ENCODE data around the gene NEIL3.

GRCh38 chr4:177315767-177316464, 6.2 kb downstream of the NEIL3 start:
- TF ChIP-seq, protein P1, sequence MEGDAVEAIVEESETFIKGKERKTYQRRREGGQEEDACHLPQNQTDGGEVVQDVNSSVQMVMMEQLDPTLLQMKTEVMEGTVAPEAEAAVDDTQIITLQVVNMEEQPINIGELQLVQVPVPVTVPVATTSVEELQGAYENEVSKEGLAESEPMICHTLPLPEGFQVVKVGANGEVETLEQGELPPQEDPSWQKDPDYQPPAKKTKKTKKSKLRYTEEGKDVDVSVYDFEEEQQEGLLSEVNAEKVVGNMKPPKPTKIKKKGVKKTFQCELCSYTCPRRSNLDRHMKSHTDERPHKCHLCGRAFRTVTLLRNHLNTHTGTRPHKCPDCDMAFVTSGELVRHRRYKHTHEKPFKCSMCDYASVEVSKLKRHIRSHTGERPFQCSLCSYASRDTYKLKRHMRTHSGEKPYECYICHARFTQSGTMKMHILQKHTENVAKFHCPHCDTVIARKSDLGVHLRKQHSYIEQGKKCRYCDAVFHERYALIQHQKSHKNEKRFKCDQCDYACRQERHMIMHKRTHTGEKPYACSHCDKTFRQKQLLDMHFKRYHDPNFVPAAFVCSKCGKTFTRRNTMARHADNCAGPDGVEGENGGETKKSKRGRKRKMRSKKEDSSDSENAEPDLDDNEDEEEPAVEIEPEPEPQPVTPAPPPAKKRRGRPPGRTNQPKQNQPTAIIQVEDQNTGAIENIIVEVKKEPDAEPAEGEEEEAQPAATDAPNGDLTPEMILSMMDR (IDR thresholded peaks at IDR 0.05; ENCODE audit: low read length) = no peak
- no peak for TF ChIP-seq EZH2 (IDR thresholded peaks at IDR 0.05; ENCODE audit: borderline replicate concordance, low read length)
